ENCODE measurements around the gene TRIM9.
"Not testable (repeated sequence)": the region's sequence is repeated elsewhere in the genome, so short reads cannot be mapped to it uniquely, and the experiment has no call there.

Gene TRIM9

GRCh38 chr14:50967103-50967502 lies 127.8 kb downstream of the TRIM9 start:
- no peaks in the 10 kb centered on the region for H3K36me3 ChIP-seq (ENCODE audit: control insufficient read depth in 2 of 2, insufficient read depth in 2 of 2, low read length in 2 of 2)

DNA sequence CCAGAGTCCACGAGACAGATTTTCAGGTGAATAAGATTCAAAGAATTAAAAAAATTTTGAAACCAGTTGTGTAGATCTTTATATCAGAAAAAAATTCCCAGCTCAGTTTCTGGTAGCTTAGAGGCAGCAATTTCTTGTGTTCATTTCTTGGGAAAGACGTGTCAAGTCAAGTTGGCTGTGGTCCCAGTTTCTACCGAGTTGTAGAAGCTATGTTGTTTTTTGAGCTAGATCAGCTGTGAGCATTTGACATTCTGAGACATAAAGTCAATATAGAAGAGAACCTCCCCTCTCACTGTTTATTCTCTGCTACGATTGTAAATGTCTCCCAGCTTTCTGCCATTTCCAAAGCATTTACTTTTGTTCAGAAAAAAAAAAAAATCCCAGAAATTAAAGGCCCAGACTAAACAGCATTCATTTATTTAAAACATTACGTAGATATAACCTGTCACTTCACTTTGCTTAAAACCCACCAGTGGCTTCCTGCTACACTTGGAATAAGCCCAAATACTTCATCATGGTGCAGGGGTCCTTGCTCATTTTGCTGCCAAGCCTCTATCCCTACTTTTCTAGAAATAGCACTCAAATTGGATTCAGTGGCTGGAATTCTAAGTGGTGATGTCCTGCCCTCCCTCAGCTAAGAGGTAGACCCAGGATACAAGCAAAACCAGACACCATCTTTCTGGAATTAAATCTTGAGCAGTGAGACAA lies 130.1 kb downstream of the TRIM9 start:
- peak overlapping the region in 1 of 2 donors; percentile 41 for H3K4me3 ChIP-seq (ENCODE audit: low read length in 2 of 2)
- H3K9me3 ChIP-seq (ENCODE audit: control insufficient read depth in 2 of 2, low read length in 2 of 2): no peaks in the 10 kb centered on the region
- no peaks in the 10 kb centered on the region for H3K27me3 ChIP-seq (ENCODE audit: control insufficient read depth in 1 of 2, insufficient read depth in 2 of 2, low read length in 2 of 2)
- no peak overlapping the region for H3K27ac ChIP-seq (ENCODE audit: low read length)
- H3K36me3 ChIP-seq (ENCODE audit: control insufficient read depth in 2 of 2, insufficient read depth in 2 of 2, low read length in 2 of 2): no peaks in the 10 kb centered on the region
- no peak overlapping the region for H3K9ac ChIP-seq (ENCODE audit: low read length in 2 of 2)
- H3K4me1 ChIP-seq (ENCODE audit: control insufficient read depth, insufficient read depth, low read length): peaks cover 27% of the 10 kb centered on the region

More at GRCh38 chr14:50967103-50967502, 127.8 kb downstream of the TRIM9 start:
- H3K4me3 ChIP-seq (ENCODE audit: low read length in 2 of 2): no peak overlapping the region
- peaks cover 13% of the 10 kb centered on the region for H3K4me1 ChIP-seq (ENCODE audit: control insufficient read depth, insufficient read depth, low read length)
- H3K9me3 ChIP-seq (ENCODE audit: control insufficient read depth in 2 of 2, low read length in 2 of 2): no peaks in the 10 kb centered on the region
- H3K27me3 ChIP-seq (ENCODE audit: control insufficient read depth in 1 of 2, insufficient read depth in 2 of 2, low read length in 2 of 2): no peaks in the 10 kb centered on the region
- no peak overlapping the region for H3K27ac ChIP-seq (ENCODE audit: low read length)
- no peak overlapping the region for H3K9ac ChIP-seq (ENCODE audit: low read length in 2 of 2)

- Histone ChIP-seq H3K4me3 (ENCODE audit: low read length in 2 of 2) (no peak overlapping the region), H3K4me1 (ENCODE audit: control insufficient read depth, insufficient read depth, low read length) (peaks cover 27% of the 10 kb centered on the region), H3K9me3 (ENCODE audit: control insufficient read depth in 2 of 2, low read length in 2 of 2) (no peaks in the 10 kb centered on the region), H3K9ac (ENCODE audit: low read length in 2 of 2) (no peak overlapping the region), H3K36me3 (ENCODE audit: control insufficient read depth in 2 of 2, insufficient read depth in 2 of 2, low read length in 2 of 2) (no peaks in the 10 kb centered on the region), H3K27me3 (ENCODE audit: control insufficient read depth in 1 of 2, insufficient read depth in 2 of 2, low read length in 2 of 2) (no peaks in the 10 kb centered on the region), H3K27ac (ENCODE audit: low read length) (no peak overlapping the region)
These were observed 131.0 kb downstream of the TRIM9 start for GRCh38 chr14:50963919-50964318.

DNA sequence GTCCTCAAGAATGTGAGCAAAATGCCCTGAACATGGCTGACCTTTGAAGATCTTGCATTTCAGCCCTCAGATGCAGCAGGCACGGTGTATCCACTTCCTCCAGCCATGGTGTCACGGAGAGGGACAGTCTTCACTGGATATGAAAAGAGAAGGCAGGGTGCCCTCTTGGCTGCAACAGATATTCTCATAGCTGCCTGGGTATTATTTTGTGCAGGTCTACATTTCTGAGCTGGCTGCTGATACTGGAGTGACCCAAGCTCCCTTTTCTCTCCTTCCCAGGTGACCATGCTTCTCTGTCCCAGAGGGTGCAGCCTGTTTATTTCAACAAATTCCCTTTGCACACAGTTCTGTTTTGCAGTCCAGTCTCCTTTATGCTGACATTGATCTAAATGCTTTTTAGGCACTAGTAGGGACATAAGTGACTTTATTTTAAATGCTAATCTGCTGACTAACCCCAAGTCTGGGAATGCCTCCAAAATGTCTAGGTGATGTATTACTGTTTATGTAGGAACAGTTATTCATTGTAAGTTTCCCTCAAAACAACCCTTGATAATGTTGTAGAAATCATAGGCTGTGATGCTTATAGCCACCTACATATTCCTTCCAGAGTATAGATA lies 133.2 kb downstream of the TRIM9 start:
- H3K4me3 ChIP-seq (ENCODE audit: low read length in 2 of 2): peak overlapping the region; percentile 48 to 64

GRCh38 chr14:50957296-50957695 lies 137.6 kb downstream of the TRIM9 start:
- no peak overlapping the region for H3K4me3 ChIP-seq (ENCODE audit: low read length in 2 of 2)
- H3K4me1 ChIP-seq (ENCODE audit: control insufficient read depth, insufficient read depth, low read length): peaks cover 19% of the 10 kb centered on the region
- H3K27ac ChIP-seq (ENCODE audit: low read length): no peak overlapping the region

More for the DNA sequence above, 133.2 kb downstream of the TRIM9 start:
- Histone ChIP-seq H3K4me1 (ENCODE audit: control insufficient read depth, insufficient read depth, low read length) (peaks cover 27% of the 10 kb centered on the region), H3K9me3 (ENCODE audit: control insufficient read depth in 2 of 2, low read length in 2 of 2) (no peaks in the 10 kb centered on the region), H3K36me3 (ENCODE audit: control insufficient read depth in 2 of 2, insufficient read depth in 2 of 2, low read length in 2 of 2) (no peaks in the 10 kb centered on the region), H3K27ac (ENCODE audit: low read length) (peak overlapping the region; percentile 55), H3K9ac (ENCODE audit: low read length in 2 of 2) (no peak overlapping the region), H3K27me3 (ENCODE audit: control insufficient read depth in 1 of 2, insufficient read depth in 2 of 2, low read length in 2 of 2) (no peaks in the 10 kb centered on the region)

GRCh38 chr14:50956421-50956820 lies 138.5 kb downstream of the TRIM9 start:
- not testable (repeated sequence) for H3K27ac ChIP-seq (ENCODE audit: low read length); H3K9me3 ChIP-seq (ENCODE audit: control insufficient read depth in 2 of 2, low read length in 2 of 2); H3K27me3 ChIP-seq (ENCODE audit: control insufficient read depth in 1 of 2, insufficient read depth in 2 of 2, low read length in 2 of 2); H3K36me3 ChIP-seq (ENCODE audit: control insufficient read depth in 2 of 2, insufficient read depth in 2 of 2, low read length in 2 of 2); H3K9ac ChIP-seq (ENCODE audit: low read length in 2 of 2); H3K4me3 ChIP-seq (ENCODE audit: low read length in 2 of 2)
- H3K4me1 ChIP-seq (ENCODE audit: control insufficient read depth, insufficient read depth, low read length): peaks cover 11% of the 10 kb centered on the region

More at GRCh38 chr14:50957296-50957695, 137.6 kb downstream of the TRIM9 start:
- Histone ChIP-seq H3K27me3 (ENCODE audit: control insufficient read depth in 1 of 2, insufficient read depth in 2 of 2, low read length in 2 of 2) (no peaks in the 10 kb centered on the region), H3K9ac (ENCODE audit: low read length in 2 of 2) (no peak overlapping the region), H3K36me3 (ENCODE audit: control insufficient read depth in 2 of 2, insufficient read depth in 2 of 2, low read length in 2 of 2) (no peaks in the 10 kb centered on the region), H3K9me3 (ENCODE audit: control insufficient read depth in 2 of 2, low read length in 2 of 2) (no peaks in the 10 kb centered on the region)

- H3K36me3 ChIP-seq (ENCODE audit: control insufficient read depth in 2 of 2, insufficient read depth in 2 of 2, low read length in 2 of 2): no peaks in the 10 kb centered on the region
- no peaks in the 10 kb centered on the region for H3K9me3 ChIP-seq (ENCODE audit: control insufficient read depth in 2 of 2, low read length in 2 of 2)
- H3K4me3 ChIP-seq (ENCODE audit: low read length in 2 of 2): no peak overlapping the region
- no peak overlapping the region for H3K9ac ChIP-seq (ENCODE audit: low read length in 2 of 2)
- H3K27me3 ChIP-seq (ENCODE audit: control insufficient read depth in 1 of 2, insufficient read depth in 2 of 2, low read length in 2 of 2): no peaks in the 10 kb centered on the region
- H3K4me1 ChIP-seq (ENCODE audit: control insufficient read depth, insufficient read depth, low read length): peaks cover 3% of the 10 kb centered on the region
- H3K27ac ChIP-seq (ENCODE audit: low read length): no peak overlapping the region
These were observed 139.4 kb downstream of the TRIM9 start for GRCh38 chr14:50955373-50956043.

DNA sequence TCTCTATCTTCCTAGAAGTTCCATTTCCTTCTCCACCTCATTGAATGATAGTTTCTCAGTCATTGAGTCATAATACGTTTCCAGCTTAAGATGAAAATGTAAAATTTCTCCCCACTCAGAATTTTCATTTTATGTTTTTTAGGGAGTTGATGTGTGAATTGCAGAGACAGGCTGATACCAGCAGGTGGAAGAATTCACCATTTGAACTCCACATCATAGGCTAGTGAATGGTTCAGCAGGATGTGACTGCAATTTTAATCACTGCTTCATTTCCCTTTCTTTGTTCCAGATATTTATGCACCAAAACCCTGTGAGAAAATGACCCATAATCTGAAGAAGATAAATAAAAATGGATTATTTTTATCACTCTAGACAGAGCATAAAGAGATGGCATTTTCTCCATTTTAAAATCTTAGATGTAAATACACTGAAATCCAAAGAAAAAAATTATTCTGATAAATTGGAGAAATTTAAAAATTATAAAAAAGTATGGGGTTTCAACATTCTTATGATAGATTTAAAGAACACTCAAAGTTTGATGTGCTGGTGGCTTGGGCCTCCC lies 140.0 kb downstream of the TRIM9 start:
- Histone ChIP-seq H3K4me1 (ENCODE audit: control insufficient read depth, insufficient read depth, low read length) (peaks cover 3% of the 10 kb centered on the region), H3K9me3 (ENCODE audit: control insufficient read depth in 2 of 2, low read length in 2 of 2) (no peaks in the 10 kb centered on the region), H3K4me3 (ENCODE audit: low read length in 2 of 2) (no peak overlapping the region), H3K9ac (ENCODE audit: low read length in 2 of 2) (no peak overlapping the region), H3K27ac (ENCODE audit: low read length) (no peak overlapping the region), H3K27me3 (ENCODE audit: control insufficient read depth in 1 of 2, insufficient read depth in 2 of 2, low read length in 2 of 2) (no peaks in the 10 kb centered on the region), H3K36me3 (ENCODE audit: control insufficient read depth in 2 of 2, insufficient read depth in 2 of 2, low read length in 2 of 2) (no peaks in the 10 kb centered on the region)

DNA sequence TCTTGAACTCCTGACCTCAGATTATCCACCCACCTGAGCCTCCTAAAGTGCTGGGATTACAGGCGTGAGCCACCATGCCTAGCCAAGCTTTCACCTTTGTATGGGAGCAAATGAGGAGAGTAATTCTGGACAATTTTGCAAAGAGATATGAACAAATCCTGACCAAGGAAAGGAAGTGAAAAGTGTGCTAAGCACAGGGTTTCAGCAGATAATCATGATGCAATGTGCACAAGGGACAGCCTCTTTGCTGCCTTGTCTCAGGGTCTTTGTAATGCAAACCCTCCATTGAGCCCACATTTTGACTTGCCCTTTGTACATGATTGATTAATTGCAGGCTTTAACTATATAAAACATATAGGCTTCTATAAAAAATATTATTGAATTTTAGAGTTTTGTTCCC lies 141.4 kb downstream of the TRIM9 start:
- Histone ChIP-seq H3K4me1 (ENCODE audit: control insufficient read depth, insufficient read depth, low read length) (peaks cover 3% of the 10 kb centered on the region), H3K9ac (ENCODE audit: low read length in 2 of 2) (no peak overlapping the region), H3K4me3 (ENCODE audit: low read length in 2 of 2) (no peak overlapping the region), H3K9me3 (ENCODE audit: control insufficient read depth in 2 of 2, low read length in 2 of 2) (no peaks in the 10 kb centered on the region), H3K27ac (ENCODE audit: low read length) (no peak overlapping the region), H3K27me3 (ENCODE audit: control insufficient read depth in 1 of 2, insufficient read depth in 2 of 2, low read length in 2 of 2) (no peaks in the 10 kb centered on the region), H3K36me3 (ENCODE audit: control insufficient read depth in 2 of 2, insufficient read depth in 2 of 2, low read length in 2 of 2) (no peaks in the 10 kb centered on the region)

DNA sequence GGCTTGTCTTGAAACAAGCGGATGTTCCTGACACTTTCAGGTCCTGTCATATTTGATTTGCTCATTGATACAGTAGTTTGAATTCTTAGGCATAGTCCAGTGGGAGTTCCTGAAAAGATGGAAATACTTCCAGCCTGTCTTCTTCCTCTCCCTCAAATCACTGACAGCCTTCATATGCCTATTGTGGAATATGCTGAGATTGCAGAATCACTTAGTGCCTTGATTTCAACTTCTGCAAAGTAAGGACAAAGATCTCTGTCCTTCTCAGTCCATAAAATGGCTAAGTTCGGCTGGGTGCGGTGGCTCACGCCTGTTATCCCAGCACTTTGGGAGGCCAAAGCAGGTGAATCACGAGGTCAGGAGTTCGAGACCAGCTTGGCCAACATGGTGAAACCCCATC lies 143.9 kb downstream of the TRIM9 start:
- Histone ChIP-seq H3K4me3 (ENCODE audit: low read length in 2 of 2) (no peak overlapping the region), H3K27ac (ENCODE audit: low read length) (no peak overlapping the region), H3K27me3 (ENCODE audit: control insufficient read depth in 1 of 2, insufficient read depth in 2 of 2, low read length in 2 of 2) (no peaks in the 10 kb centered on the region), H3K4me1 (ENCODE audit: control insufficient read depth, insufficient read depth, low read length) (peaks cover 3% of the 10 kb centered on the region), H3K9me3 (ENCODE audit: control insufficient read depth in 2 of 2, low read length in 2 of 2) (no peaks in the 10 kb centered on the region), H3K36me3 (ENCODE audit: control insufficient read depth in 2 of 2, insufficient read depth in 2 of 2, low read length in 2 of 2) (no peaks in the 10 kb centered on the region), H3K9ac (ENCODE audit: low read length in 2 of 2) (no peak overlapping the region)
